ENCODE results near the gene GRAP2. TPM values are rescaled to one million over a fixed set of nuclear protein-coding genes. Genes with fewer than 3 reads are reported as not detected.

The GRAP2 gene
- total and polyA plus RNA-seq, 8 donors = 0.42 to 1.3 (median 0.79) TPM

DNA sequence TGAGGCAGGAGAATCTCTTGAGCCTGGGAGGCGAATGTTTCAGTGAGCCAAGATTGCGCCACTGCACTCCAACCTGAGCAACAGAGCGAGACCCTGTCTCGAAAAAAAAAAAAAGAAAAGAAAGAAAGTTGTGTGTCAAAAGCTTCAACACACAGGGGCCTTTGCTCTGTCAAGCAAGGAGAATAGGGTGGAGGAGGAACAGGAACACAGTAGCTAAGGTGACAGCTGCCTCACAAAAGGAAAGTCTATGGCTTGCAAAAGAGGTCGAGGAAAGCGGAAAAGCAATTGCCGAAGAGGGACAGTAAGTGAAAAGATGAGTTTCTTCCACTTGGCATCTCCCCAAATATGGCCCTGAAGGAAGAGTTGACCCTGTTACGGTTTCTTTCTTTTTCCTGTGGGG lies 32.9 kb downstream of the GRAP2 start:
- no peaks in the 10 kb centered on the region for H3K36me3 ChIP-seq
- H3K9me3 ChIP-seq = no peaks in the 10 kb centered on the region
- H3K4me1 ChIP-seq = no peaks in the 10 kb centered on the region
- intact Hi-C loops (cut with DNase I) = loop anchor here in 1 of 3 donors (10.0 kb wide), 1 partner anchor 91 kb away; no protein-coding TSS in a partner anchor
- WGBS, 2 donors = 79 to 87% methylated on average over 8 of the region's 8 CpGs
- no peak overlapping the region for H3K4me3 ChIP-seq
- FAIRE-seq = no peak
- no peak for DNase-seq
- no peak for ATAC-seq
- no peak overlapping the region for H3K27ac ChIP-seq
- H3K27me3 ChIP-seq = no peaks in the 10 kb centered on the region
- no peak for TF ChIP-seq CTCF (IDR thresholded peaks at IDR 0.05)

GRCh38 chr22:39935116-39935515 lies 34.2 kb downstream of the GRAP2 start:
- no peak for ATAC-seq
- Histone ChIP-seq H3K36me3 (no peaks in the 10 kb centered on the region), H3K4me3 (no peak overlapping the region), H3K4me1 (no peaks in the 10 kb centered on the region), H3K27ac (no peak overlapping the region), H3K27me3 (no peaks in the 10 kb centered on the region), H3K9me3 (no peaks in the 10 kb centered on the region)
- intact Hi-C loops (cut with DNase I) = loop anchor here in 1 of 3 donors (10.0 kb wide), 1 partner anchor 90 kb away; no protein-coding TSS in a partner anchor
- DNase-seq = no peak
- TF ChIP-seq CTCF (IDR thresholded peaks at IDR 0.05) = no peak
- no peak for FAIRE-seq
- 53 to 59% methylated on average over 4 of the region's 4 CpGs for WGBS, 2 donors

GRCh38 chr22:39935612-39936011 lies 34.7 kb downstream of the GRAP2 start:
- intact Hi-C loops (cut with DNase I) = loop anchor here in 1 of 3 donors (10.0 kb wide), 1 partner anchor 89 kb away; no protein-coding TSS in a partner anchor
- ATAC-seq = peak in 1 of 4 donors; percentile 22
- no peak for FAIRE-seq
- Histone ChIP-seq H3K27ac (no peak overlapping the region), H3K27me3 (no peaks in the 10 kb centered on the region), H3K4me1 (no peaks in the 10 kb centered on the region), H3K36me3 (no peaks in the 10 kb centered on the region), H3K4me3 (no peak overlapping the region), H3K9me3 (no peaks in the 10 kb centered on the region)
- no peak for DNase-seq
- TF ChIP-seq CTCF (IDR thresholded peaks at IDR 0.05) = no peak
- 58 to 60% methylated on average over 6 of the region's 6 CpGs for WGBS, 2 donors

GRCh38 chr22:39936523-39937145 lies 35.8 kb downstream of the GRAP2 start:
- no peaks in the 10 kb centered on the region for H3K27me3 ChIP-seq
- intact Hi-C loops (cut with DNase I) = loop anchor here in 1 of 3 donors (10.0 kb wide), 1 partner anchor 88 kb away; no protein-coding TSS in a partner anchor
- H3K36me3 ChIP-seq = no peaks in the 10 kb centered on the region
- DNase-seq (no peak), FAIRE-seq (no peak), ATAC-seq (no peak)
- no peak overlapping the region for H3K27ac ChIP-seq
- WGBS, 2 donors = 63 to 68% methylated on average over 6 of the region's 6 CpGs
- no peak for TF ChIP-seq CTCF (IDR thresholded peaks at IDR 0.05)
- no peaks in the 10 kb centered on the region for H3K4me1 ChIP-seq
- H3K9me3 ChIP-seq = no peaks in the 10 kb centered on the region
- H3K4me3 ChIP-seq = no peak overlapping the region

DNA sequence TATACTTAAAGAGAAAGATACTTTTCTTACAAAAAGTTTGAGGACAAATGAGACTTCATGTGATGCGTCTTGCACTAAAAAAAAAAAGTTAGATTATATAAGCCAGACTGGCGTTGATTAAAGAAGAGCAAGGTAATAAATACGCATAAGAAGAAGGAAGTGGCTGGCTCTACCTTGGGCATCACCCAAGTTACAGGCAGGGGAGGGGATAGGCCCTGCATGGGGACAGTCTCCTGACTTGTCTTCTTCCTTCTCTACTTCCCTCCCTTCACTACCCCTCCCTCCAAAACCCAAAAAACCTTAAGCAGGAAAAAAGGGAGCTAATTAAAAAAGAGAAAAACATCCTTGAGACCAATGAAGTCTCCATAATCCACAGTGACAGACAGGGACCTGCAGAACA lies 37.0 kb downstream of the GRAP2 start:
- H3K4me1 ChIP-seq = no peaks in the 10 kb centered on the region
- DNase-seq (no peak), FAIRE-seq (no peak), ATAC-seq (no peak)
- no peak overlapping the region for H3K27ac ChIP-seq
- 86 to 87% methylated on average over 3 of the region's 3 CpGs for WGBS, 2 donors
- H3K36me3 ChIP-seq = no peaks in the 10 kb centered on the region
- intact Hi-C loops (cut with DNase I) = loop anchor here in 1 of 3 donors (10.0 kb wide), 1 partner anchor 87 kb away; no protein-coding TSS in a partner anchor
- no peaks in the 10 kb centered on the region for H3K9me3 ChIP-seq
- TF ChIP-seq CTCF (IDR thresholded peaks at IDR 0.05) = no peak
- H3K4me3 ChIP-seq = no peak overlapping the region
- H3K27me3 ChIP-seq = no peaks in the 10 kb centered on the region
